Chondrocyte (in vitro differentiated cells): ENCODE measurements around the gene ST8SIA5. TPM values are rescaled to one million over a fixed set of nuclear protein-coding genes. Genes with fewer than 3 reads are reported as not detected.

Source experiments
- DNase-seq: peaks from one replicate; pipeline ENCODE4 v3.0.0; 2021; ENCODE audit warnings: mixed read lengths, low spot score
- H3K27ac Mint-ChIP-seq: one replicate; pipeline ENCODE4 v1.8.0; 2021; ENCODE audit warnings: mild to moderate bottlenecking, moderate library complexity, mixed read lengths; ENCODE audit not compliant: unreplicated experiment
- H3K27me3 Mint-ChIP-seq: 2 replicates; pipeline ENCODE4 v1.8.0; 2021; ENCODE audit warnings: low read depth, mixed read lengths
- H3K36me3 Mint-ChIP-seq: 2 replicates; pipeline ENCODE4 v1.8.0; 2021; ENCODE audit warnings: low read depth, mixed read lengths
- H3K4me1 Mint-ChIP-seq: 2 replicates; pipeline ENCODE4 v1.8.0; 2021; ENCODE audit warnings: low read depth, mild to moderate bottlenecking, mixed read lengths
- H3K4me3 Mint-ChIP-seq: one replicate; pipeline ENCODE4 v1.8.0; 2021; ENCODE audit warnings: mild to moderate bottlenecking, moderate library complexity, mixed read lengths; ENCODE audit not compliant: unreplicated experiment
- H3K9me3 Mint-ChIP-seq: 2 replicates; pipeline ENCODE4 v1.8.0; 2021; ENCODE audit warnings: low read depth, mixed read lengths
- CTCF ChIP-seq: fragments of 200-600 bp; sonication (generic); IDR thresholded peaks from 2 replicates; pipeline ENCODE4 v1.5.0; 2021; ENCODE audit warnings: antibody characterized with exemption, mild to moderate bottlenecking, moderate library complexity
- total RNA-seq: library from RNA; stranded (reverse); gene quantifications from 3 replicates; pipeline ENCODE4 v1.2.1, GENCODE V29; 2021

Gene ST8SIA5
- total RNA-seq, 1 donor from 2014 or later, result 0.25 TPM

GRCh38 chr18:46657115-46657955 is 99.5 kb downstream of the ST8SIA5 start, which contains the start of gene LOXHD1:
TSS of gene LOXHD1 (minus strand) at chr18:46657220. CDS start at chr18:46657033, 187 bp downstream.
- no peak for TF ChIP-seq CTCF
- H3K9me3 Mint-ChIP-seq, result no peaks in the 10 kb centered on the region
- peaks cover 38% of the 10 kb centered on the region for H3K27me3 Mint-ChIP-seq
- no peak within 1 kb of the TSS for H3K4me3 Mint-ChIP-seq
- H3K27ac Mint-ChIP-seq, result no peak within 1 kb of the TSS
- DNase-seq, result no peak
- H3K36me3 Mint-ChIP-seq, result no peaks in the 10 kb centered on the region
- H3K4me1 Mint-ChIP-seq, result no peaks in the 10 kb centered on the region

GRCh38 chr18:46656326-46657114 is 100.3 kb downstream of the ST8SIA5 start:
- no peak for DNase-seq
- Mint-ChIP-seq H3K9me3 (no peaks in the 10 kb centered on the region), H3K27ac (no peak overlapping the region), H3K4me3 (no peak overlapping the region), H3K4me1 (no peaks in the 10 kb centered on the region), H3K27me3 (peaks cover 39% of the 10 kb centered on the region), H3K36me3 (no peaks in the 10 kb centered on the region)
- TF ChIP-seq CTCF, result no peak

- Mint-ChIP-seq H3K9me3 (no peaks in the 10 kb centered on the region), H3K4me1 (no peaks in the 10 kb centered on the region), H3K36me3 (no peaks in the 10 kb centered on the region), H3K4me3 (no peak overlapping the region), H3K27me3 (peaks cover 55% of the 10 kb centered on the region), H3K27ac (no peak overlapping the region)
- no peak for DNase-seq
- TF ChIP-seq CTCF, result no peak
Observed at GRCh38 chr18:46652372-46652771, 104.5 kb downstream of the ST8SIA5 start.

- Mint-ChIP-seq H3K9me3 (no peaks in the 10 kb centered on the region), H3K27ac (no peak overlapping the region), H3K27me3 (peaks cover 60% of the 10 kb centered on the region), H3K4me1 (no peaks in the 10 kb centered on the region), H3K36me3 (no peaks in the 10 kb centered on the region), H3K4me3 (no peak overlapping the region)
- no peak for DNase-seq
- no peak for TF ChIP-seq CTCF
Observed at GRCh38 chr18:46650681-46651080, 106.2 kb downstream of the ST8SIA5 start.

GRCh38 chr18:46649071-46649862 is 107.6 kb downstream of the ST8SIA5 start:
- DNase-seq, result no peak
- Mint-ChIP-seq H3K27me3 (peaks cover 61% of the 10 kb centered on the region), H3K9me3 (no peaks in the 10 kb centered on the region), H3K36me3 (no peaks in the 10 kb centered on the region), H3K27ac (no peak overlapping the region), H3K4me1 (no peaks in the 10 kb centered on the region), H3K4me3 (no peak overlapping the region)
- no peak for TF ChIP-seq CTCF
